Lower leg skin (tissue), 3 donors: ENCODE results near the gene EYS.

Source experiments
- CTCF ChIP-seq, 3 donors: fragments of 450-650 bp; IDR thresholded peaks; one replicate each; pipeline ENCODE4 v1.5.1; 2016; ENCODE audit warnings: antibody characterized with exemption in 3 of 3, mild to moderate bottlenecking in 3 of 3, moderate library complexity in 2 of 3
- POLR2A ChIP-seq, 2 donors: fragments of 450-650 bp; IDR thresholded peaks; one replicate each; pipeline ENCODE4 v1.6.1; 2016 to 2017; ENCODE audit warnings: antibody characterized with exemption in 2 of 2, mild to moderate bottlenecking in 1 of 2, moderate library complexity in 1 of 2

- TF ChIP-seq CTCF (IDR thresholded peaks at IDR 0.05) = no peak
- no peak for TF ChIP-seq POLR2A (IDR thresholded peaks at IDR 0.05)
Observed at GRCh38 chr6:64782877-64783276, 924.1 kb downstream of the EYS start.
